IMR-90 (cell line): ENCODE results near the gene RNF43. TPM values are rescaled to one million over a fixed set of nuclear protein-coding genes. Genes with fewer than 3 reads are reported as not detected.

ENCODE experiments used
- ATAC-seq: fragments of 200-7000 bp; cut with Tn5 transposase; 2 replicates; pipeline ENCODE4 v1.9.1; 2020; ENCODE audit warnings: low read depth, mild to moderate bottlenecking, moderate library complexity
- BruUV-seq: library from RNA; stranded (reverse); fragments of 400-500 nt; replicated peaks from 2 replicates; lab custom pipeline; 2021; lab: Mats Ljungman, UMichigan
- CTCF ChIA-PET: fragments of 300-600 bp; formaldehyde crosslinking; extraction: SDS; loops from one replicate; lab custom pipeline; 2021; ENCODE audit warnings: antibody characterized with exemption; lab: Yijun Ruan, JAX
- POLR2A ChIA-PET: fragments of 300-600 bp; sonication (Branson Sonifier 250); formaldehyde crosslinking; loops from one replicate; lab custom pipeline; 2022; ENCODE audit warnings: antibody characterized with exemption; ENCODE audit not compliant: unreplicated experiment; lab: Charles Lee
- DNase-seq: peaks from one replicate; pipeline ENCODE4 v3.0.0; 2013
- H2AFZ ChIP-seq: replicated peaks from 2 replicates; pipeline ENCODE3; 2013; ENCODE audit warnings: low read length, mild to moderate bottlenecking; ENCODE audit not compliant: poor library complexity
- H2AK5ac ChIP-seq: 2 replicates; pipeline ENCODE4 v1.6.1; 2013; ENCODE audit warnings: low read depth, low read length, inconsistent platforms
- H2AK9ac ChIP-seq: replicated peaks from 2 replicates; pipeline ENCODE3; 2013; ENCODE audit warnings: mild to moderate bottlenecking, low read depth, low read length, moderate library complexity; ENCODE audit not compliant: poor library complexity
- H2BK120ac ChIP-seq: 2 replicates; pipeline ENCODE4 v1.6.1; 2013; ENCODE audit warnings: low read depth, low read length, inconsistent platforms
- H2BK15ac ChIP-seq: 3 replicates; pipeline ENCODE4 v1.6.1; 2013; ENCODE audit warnings: low read depth, low read length, inconsistent platforms
- H2BK20ac ChIP-seq: 2 replicates; pipeline ENCODE4 v1.6.1; 2013; ENCODE audit warnings: low read depth, mild to moderate bottlenecking, inconsistent platforms, low read length, moderate library complexity
- H2BK5ac ChIP-seq: 2 replicates; pipeline ENCODE4 v1.6.1; 2013; ENCODE audit warnings: mild to moderate bottlenecking, low read depth, low read length, inconsistent platforms; ENCODE audit not compliant: poor library complexity, severe bottlenecking
- H3K14ac ChIP-seq: replicated peaks from 2 replicates; pipeline ENCODE4 v1.6.1; 2013; ENCODE audit warnings: low read depth, low read length, inconsistent platforms
- H3K18ac ChIP-seq: 2 replicates; pipeline ENCODE4 v1.6.1; 2013; ENCODE audit warnings: low read depth, low read length, control low read depth
- H3K23ac ChIP-seq: 2 replicates; pipeline ENCODE4 v1.6.1; 2013; ENCODE audit warnings: low read depth, low read length, inconsistent platforms
- H3K27ac ChIP-seq: 2 replicates; pipeline ENCODE4 v1.5.1; 2013; ENCODE audit warnings: mild to moderate bottlenecking, control low read depth, low read length; ENCODE audit not compliant: insufficient read depth
- H3K27me3 ChIP-seq: 2 replicates; pipeline ENCODE4 v1.6.1; 2013; ENCODE audit warnings: low read length; ENCODE audit not compliant: control insufficient read depth, insufficient read depth
- H3K36me3 ChIP-seq: 2 replicates; pipeline ENCODE4 v1.6.1; 2013; ENCODE audit warnings: low read length, mixed read lengths; ENCODE audit not compliant: control insufficient read depth, insufficient read depth
- H3K4ac ChIP-seq: 2 replicates; pipeline ENCODE4 v1.6.1; 2013; ENCODE audit warnings: low read depth, low read length, inconsistent platforms
- H3K4me1 ChIP-seq: 2 replicates; pipeline ENCODE4 v1.6.1; 2013; ENCODE audit warnings: low read length, mixed read lengths; ENCODE audit not compliant: control insufficient read depth, insufficient read depth
- H3K4me2 ChIP-seq: 2 replicates; pipeline ENCODE4 v1.6.1; 2013; ENCODE audit warnings: low read depth, mild to moderate bottlenecking, control low read depth, low read length, moderate library complexity
- H3K4me3 ChIP-seq: 2 replicates; pipeline ENCODE4 v1.5.1; 2013; ENCODE audit warnings: low read depth, mild to moderate bottlenecking, control low read depth, low read length, moderate library complexity; ENCODE audit not compliant: insufficient read depth
- H3K56ac ChIP-seq: 2 replicates; pipeline ENCODE4 v1.6.1; 2013; ENCODE audit warnings: low read length, inconsistent platforms; ENCODE audit not compliant: insufficient read depth; ENCODE audit errors: extremely low read depth
- H3K79me1 ChIP-seq, 2 experiments: 2 replicates each; pipeline ENCODE4 v1.6.1; 2013; ENCODE audit warnings: low read length in 2 of 2, inconsistent platforms in 1 of 2, low read depth in 1 of 2
- H3K9ac ChIP-seq: 2 replicates; pipeline ENCODE4 v1.6.1; 2013; ENCODE audit warnings: low read depth, low read length, control low read depth
- H3K9me1 ChIP-seq: 2 replicates; pipeline ENCODE4 v1.6.1; 2013; ENCODE audit warnings: low read length, inconsistent platforms; ENCODE audit not compliant: insufficient read depth
- H3K9me3 ChIP-seq: 2 replicates; pipeline ENCODE4 v1.6.1; 2013; ENCODE audit warnings: low read length; ENCODE audit not compliant: control insufficient read depth, insufficient read depth
- H4K20me1 ChIP-seq: 2 replicates; pipeline ENCODE4 v1.6.1; 2013; ENCODE audit warnings: low read length, inconsistent platforms; ENCODE audit not compliant: insufficient read depth
- H4K5ac ChIP-seq: 2 replicates; pipeline ENCODE4 v1.6.1; 2013; ENCODE audit warnings: mild to moderate bottlenecking, low read depth, low read length, control low read depth
- H4K8ac ChIP-seq, 2 experiments: 2 replicates each; pipeline ENCODE4 v1.6.1; 2013; ENCODE audit warnings: low read depth in 2 of 2, low read length in 2 of 2, control low read depth in 1 of 2, inconsistent platforms in 1 of 2
- H4K91ac ChIP-seq: 2 replicates; pipeline ENCODE4 v1.6.1; 2013; ENCODE audit warnings: low read depth, low read length, inconsistent platforms; ENCODE audit not compliant: insufficient read depth
- BHLHE40 ChIP-seq: fragments of 150-350 bp; IDR thresholded peaks from 2 replicates; pipeline ENCODE4 v1.6.1; 2016; ENCODE audit warnings: mild to moderate bottlenecking, low read depth, low read length
- CHD1 ChIP-seq: IDR thresholded peaks from 2 replicates; pipeline ENCODE4 v1.6.1; 2012; ENCODE audit warnings: low read depth, low read length, improper control_type of control experiment
- FOS ChIP-seq: fragments of 150-350 bp; IDR thresholded peaks from 2 replicates; pipeline ENCODE4 v1.6.1; 2016; ENCODE audit warnings: low read depth, low read length
- MAFK ChIP-seq: IDR thresholded peaks from 2 replicates; pipeline ENCODE4 v1.6.1; 2012; ENCODE audit warnings: low read depth, low read length, improper control_type of control experiment
- MXI1 ChIP-seq: IDR thresholded peaks from 2 replicates; pipeline ENCODE4 v1.6.1; 2012; ENCODE audit warnings: low read depth, mild to moderate bottlenecking, low read length, moderate library complexity, borderline replicate concordance
- RCOR1 ChIP-seq: IDR thresholded peaks from 2 replicates; pipeline ENCODE4 v1.6.1; 2012; ENCODE audit warnings: mild to moderate bottlenecking, low read length, improper control_type of control experiment; ENCODE audit not compliant: insufficient replicate concordance
- SMC3 ChIP-seq: fragments of 150-350 bp; IDR thresholded peaks from 2 replicates; pipeline ENCODE4 v1.6.1; 2016; ENCODE audit warnings: low read depth, mild to moderate bottlenecking, antibody characterized with exemption, low read length, moderate library complexity
- USF2 ChIP-seq: fragments of 150-350 bp; IDR thresholded peaks from 2 replicates; pipeline ENCODE4 v1.6.1; 2017; ENCODE audit warnings: mild to moderate bottlenecking, antibody characterized with exemption, low read length, low read depth
- WGBS, 2 experiments: methylation state at CpG; one replicate each; pipeline versions ENCODE4 v1.1.5 to v1.1.7; 2013; ENCODE audit warnings: missing lambda C conversion rate in 2 of 2; ENCODE audit not compliant: insufficient read length in 1 of 2; ENCODE audit errors: extremely low coverage in 2 of 2; 5-methylcytosine and 5-hydroxymethylcytosine counted together
- dilution Hi-C: fragments of 300-500 bp; cut with HindIII; formaldehyde crosslinking; loops from one replicate; pipeline ENCODE4 v1.14.3; 2018; ENCODE audit warnings: low sequenced_read_pairs; ENCODE audit not compliant: unreplicated experiment
- in situ Hi-C: fragments of 300-500 bp; cut with MboI; formaldehyde crosslinking; loops from 3 replicates; pipeline ENCODE4 v1.14.3; 2019; ENCODE audit warnings: low sequenced_read_pairs, inconsistent platforms, mixed read lengths
- intact Hi-C: fragments of 100-400 bp; cut with micrococcal nuclease; formaldehyde crosslinking; loops from 2 replicates; pipeline ENCODE4 v1.10.0; 2022
- polyA plus RNA-seq, 3 experiments: library from polyadenylated mRNA; depleted of rRNA; stranded (reverse); fragments of >200 nt; gene quantifications; 2 replicates each; pipeline ENCODE4 v1.2.3, GENCODE V29; 2012; ENCODE audit warnings: low replicate concordance in 1 of 3
- total RNA-seq: library from RNA; depleted of rRNA; stranded (reverse); fragments of >200 nt; gene quantifications from 2 replicates; pipeline ENCODE4 v1.2.3, GENCODE V29; 2012
- TF ChIP-seq, protein P1 (sequence below): fragments of 150-350 bp; IDR thresholded peaks from 2 replicates; pipeline ENCODE4 v1.6.1; 2016; ENCODE audit warnings: low read depth, mild to moderate bottlenecking, low read length, moderate library complexity, borderline replicate concordance
- TF ChIP-seq, protein P2 (sequence below): conservative IDR thresholded peaks from 2 replicates; pipeline ENCODE4 v1.5.1; 2012; ENCODE audit warnings: mild to moderate bottlenecking, low read depth, low read length, improper control_type of control experiment

Gene RNF43
- total and polyA plus RNA-seq, 2 of the 4 experiments (the other 2 are of a cell fraction), result under 0.01 TPM; not detected in 1

DNA sequence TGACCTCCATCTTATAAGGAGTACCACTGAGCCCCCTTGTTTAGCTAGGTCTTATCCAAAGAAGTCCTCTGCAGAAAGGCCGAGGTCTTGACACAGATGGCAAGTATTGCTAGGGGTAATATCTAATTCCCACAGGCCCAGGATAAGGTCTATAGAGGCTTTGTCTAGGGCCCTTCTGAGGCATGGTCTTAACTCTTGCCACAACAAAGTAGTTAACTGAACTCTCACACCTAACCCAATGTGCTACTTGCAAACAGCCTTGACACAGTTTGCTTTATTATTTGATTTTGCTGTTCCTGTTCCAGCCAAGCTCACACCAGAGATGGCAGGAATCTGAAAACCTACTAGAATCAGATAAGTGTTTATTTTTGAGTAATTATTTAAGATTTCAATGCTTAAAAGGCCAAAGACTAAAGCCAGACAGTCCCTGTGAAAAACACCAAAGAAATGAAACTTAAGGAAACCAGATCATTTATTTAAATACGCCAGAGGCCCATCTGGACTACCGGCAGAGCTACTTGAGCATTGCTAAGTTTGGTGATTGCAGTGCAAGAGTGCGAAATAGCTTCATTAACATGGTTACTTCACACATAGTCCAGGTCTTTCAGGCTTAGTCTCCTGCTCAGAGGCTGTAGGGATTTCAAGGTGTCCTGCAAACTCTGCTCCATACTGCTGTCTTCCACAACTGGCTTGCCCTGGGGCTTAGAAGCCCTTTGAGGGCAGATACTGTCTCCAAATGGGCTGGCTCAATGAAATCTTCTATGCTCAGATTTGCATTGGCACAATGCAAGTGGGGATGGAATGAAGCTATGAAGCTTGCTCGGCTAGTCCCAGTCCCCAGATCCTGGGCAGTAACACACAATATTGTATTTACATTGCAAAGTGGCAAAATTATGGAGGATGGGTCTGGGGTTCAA lies 36.9 kb downstream of the RNF43 start:
- dilution Hi-C loops, result no loop called here
- H2AFZ ChIP-seq, result no peak overlapping the region
- H3K4me1 ChIP-seq, result no peaks in the 10 kb centered on the region
- no peak overlapping the region for H3K56ac ChIP-seq
- H3K27me3 ChIP-seq, result peaks cover 23% of the 10 kb centered on the region
- H2AK5ac ChIP-seq, result no peak overlapping the region
- no peak overlapping the region for H2AK9ac ChIP-seq
- H3K79me1 ChIP-seq, result no peaks in the 10 kb centered on the region
- no peak overlapping the region for H4K8ac ChIP-seq
- no peak overlapping the region for H2BK20ac ChIP-seq
- H3K9me1 ChIP-seq, result no peaks in the 10 kb centered on the region
- H2BK5ac ChIP-seq, result no peak overlapping the region
- H3K4ac ChIP-seq, result no peak overlapping the region
- ChIA-PET CTCF (interaction anchor here (0.5 kb wide), 1 partner anchor 120 kb away, joined by 5 read pairs; no protein-coding TSS in a partner anchor), POLR2A (no interaction called here)
- H3K23ac ChIP-seq, result no peak overlapping the region
- in situ Hi-C loops, result no loop called here
- H2BK120ac ChIP-seq, result no peak overlapping the region
- no peak overlapping the region for H3K9ac ChIP-seq
- DNase-seq, result no peak
- no peak for TF ChIP-seq MXI1
- TF ChIP-seq RCOR1, result no peak
- no peak for TF ChIP-seq BHLHE40
- TF ChIP-seq MAFK, result no peak
- TF ChIP-seq, protein P1, sequence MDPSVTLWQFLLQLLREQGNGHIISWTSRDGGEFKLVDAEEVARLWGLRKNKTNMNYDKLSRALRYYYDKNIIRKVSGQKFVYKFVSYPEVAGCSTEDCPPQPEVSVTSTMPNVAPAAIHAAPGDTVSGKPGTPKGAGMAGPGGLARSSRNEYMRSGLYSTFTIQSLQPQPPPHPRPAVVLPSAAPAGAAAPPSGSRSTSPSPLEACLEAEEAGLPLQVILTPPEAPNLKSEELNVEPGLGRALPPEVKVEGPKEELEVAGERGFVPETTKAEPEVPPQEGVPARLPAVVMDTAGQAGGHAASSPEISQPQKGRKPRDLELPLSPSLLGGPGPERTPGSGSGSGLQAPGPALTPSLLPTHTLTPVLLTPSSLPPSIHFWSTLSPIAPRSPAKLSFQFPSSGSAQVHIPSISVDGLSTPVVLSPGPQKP, result no peak
- no peak for TF ChIP-seq SMC3
- TF ChIP-seq, protein P2, sequence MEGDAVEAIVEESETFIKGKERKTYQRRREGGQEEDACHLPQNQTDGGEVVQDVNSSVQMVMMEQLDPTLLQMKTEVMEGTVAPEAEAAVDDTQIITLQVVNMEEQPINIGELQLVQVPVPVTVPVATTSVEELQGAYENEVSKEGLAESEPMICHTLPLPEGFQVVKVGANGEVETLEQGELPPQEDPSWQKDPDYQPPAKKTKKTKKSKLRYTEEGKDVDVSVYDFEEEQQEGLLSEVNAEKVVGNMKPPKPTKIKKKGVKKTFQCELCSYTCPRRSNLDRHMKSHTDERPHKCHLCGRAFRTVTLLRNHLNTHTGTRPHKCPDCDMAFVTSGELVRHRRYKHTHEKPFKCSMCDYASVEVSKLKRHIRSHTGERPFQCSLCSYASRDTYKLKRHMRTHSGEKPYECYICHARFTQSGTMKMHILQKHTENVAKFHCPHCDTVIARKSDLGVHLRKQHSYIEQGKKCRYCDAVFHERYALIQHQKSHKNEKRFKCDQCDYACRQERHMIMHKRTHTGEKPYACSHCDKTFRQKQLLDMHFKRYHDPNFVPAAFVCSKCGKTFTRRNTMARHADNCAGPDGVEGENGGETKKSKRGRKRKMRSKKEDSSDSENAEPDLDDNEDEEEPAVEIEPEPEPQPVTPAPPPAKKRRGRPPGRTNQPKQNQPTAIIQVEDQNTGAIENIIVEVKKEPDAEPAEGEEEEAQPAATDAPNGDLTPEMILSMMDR, result no peak
- TF ChIP-seq FOS, result no peak
- no peak for TF ChIP-seq CHD1
- no peak for TF ChIP-seq USF2
- H3K14ac ChIP-seq, result no peak overlapping the region
- no peak for ATAC-seq
- intact Hi-C loops, result no loop called here
- no peak overlapping the region for H3K18ac ChIP-seq
- no peak overlapping the region for H4K5ac ChIP-seq
- no peak overlapping the region for H3K27ac ChIP-seq
- no TSS peak for BruUV-seq
- no CpG with 5 or more reads among the region's 5 CpGs for WGBS, 2 experiments
- no peaks in the 10 kb centered on the region for H3K9me3 ChIP-seq
- H4K20me1 ChIP-seq, result no peaks in the 10 kb centered on the region
- no peak overlapping the region for H3K4me2 ChIP-seq
- no peak overlapping the region for H2BK15ac ChIP-seq
- no peaks in the 10 kb centered on the region for H3K36me3 ChIP-seq
- no peak overlapping the region for H4K91ac ChIP-seq
- H3K4me3 ChIP-seq, result no peak overlapping the region
